H1 (cell line): ENCODE results near the gene CACNA1B. TPM values are rescaled to one million over a fixed set of nuclear protein-coding genes. Genes with fewer than 3 reads are reported as not detected.

Experiments
- CTCF ChIA-PET: fragments of 300-600 bp; sonication (Branson Sonifier 250); formaldehyde crosslinking; loops from one replicate; lab custom pipeline; 2021; ENCODE audit not compliant: partially characterized antibody; lab: Charles Lee
- POLR2A ChIA-PET: fragments of 300-600 bp; sonication (Branson Sonifier 250); formaldehyde crosslinking; loops from one replicate; lab custom pipeline; 2021; ENCODE audit warnings: inconsistent platforms; ENCODE audit not compliant: partially characterized antibody; lab: Charles Lee
- DNase-seq, 2 experiments: peaks; one replicate each; pipeline versions ENCODE4 v3.0.0 to v3.0.0-alpha.2; 2010 to 2022; ENCODE audit warnings: low spot score in 2 of 2, low read depth in 1 of 2, mixed read lengths in 1 of 2
- FAIRE-seq: peaks from 2 replicates; lab custom pipeline; 2011; peaks lifted over from hg19 to GRCh38; lab: Jason Lieb, UNC
- H2AFZ ChIP-seq: 2 replicates; pipeline ENCODE4 v1.8.1; 2012; ENCODE audit warnings: low read length, inconsistent platforms
- H2AK5ac ChIP-seq: 2 replicates; pipeline ENCODE4 v1.6.1; 2013; ENCODE audit warnings: low read depth, low read length
- H2BK120ac ChIP-seq: replicated peaks from 2 replicates; pipeline ENCODE3; 2013; ENCODE audit warnings: low read depth, low read length, inconsistent platforms
- H2BK12ac ChIP-seq: 2 replicates; pipeline ENCODE4 v1.6.1; 2013; ENCODE audit warnings: low read depth, low read length
- H2BK15ac ChIP-seq: 2 replicates; pipeline ENCODE4 v1.6.1; 2013; ENCODE audit warnings: low read length
- H2BK20ac ChIP-seq: 2 replicates; pipeline ENCODE4 v1.6.1; 2013; ENCODE audit warnings: low read length
- H2BK5ac ChIP-seq: 2 replicates; pipeline ENCODE4 v1.6.1; 2013; ENCODE audit warnings: low read depth, low read length
- H3K14ac ChIP-seq: 2 replicates; pipeline ENCODE4 v1.6.1; 2013; ENCODE audit warnings: inconsistent platforms; ENCODE audit not compliant: insufficient read length
- H3K18ac ChIP-seq: 2 replicates; pipeline ENCODE4 v1.6.1; 2013; ENCODE audit warnings: low read length; ENCODE audit errors: extremely low read depth
- H3K23ac ChIP-seq: 2 replicates; pipeline ENCODE4 v1.6.1; 2013; ENCODE audit warnings: inconsistent platforms; ENCODE audit not compliant: insufficient read length
- H3K23me2 ChIP-seq: 2 replicates; pipeline ENCODE4 v1.6.1; 2013; ENCODE audit warnings: low read depth, low read length
- H3K27ac ChIP-seq: 2 replicates; pipeline ENCODE4 v1.6.1; 2011; ENCODE audit warnings: low read depth, low read length, inconsistent platforms
- H3K27me3 ChIP-seq, 4 experiments: replicated peaks in 1 of 4; 1 replicate in 1 of 4; 2 replicates in 3 of 4; pipeline versions ENCODE4 v1.6.1 to v1.8.1; 2011 to 2013; ENCODE audit warnings: low read length in 3 of 4, mild to moderate bottlenecking in 3 of 4, inconsistent platforms in 2 of 4, mixed read lengths in 2 of 4, moderate library complexity in 1 of 4; ENCODE audit not compliant: control insufficient read depth in 3 of 4, insufficient read depth in 3 of 4; ENCODE audit errors: extremely low read depth in 1 of 4
- H3K36me3 ChIP-seq, 4 experiments: 2 replicates each; pipeline versions ENCODE4 v1.6.1 to v1.8.1; 2011 to 2013; ENCODE audit warnings: mild to moderate bottlenecking in 4 of 4, low read length in 3 of 4, moderate library complexity in 2 of 4, control low read depth in 1 of 4, inconsistent platforms in 1 of 4; ENCODE audit not compliant: insufficient read depth in 4 of 4, control insufficient read depth in 2 of 4
- H3K4ac ChIP-seq: replicated peaks from 2 replicates; pipeline ENCODE3; 2013; ENCODE audit warnings: low read length, low read depth, mixed read lengths, inconsistent platforms; ENCODE audit not compliant: insufficient read length
- H3K4me1 ChIP-seq, 4 experiments: replicated peaks in 1 of 4; 1 replicate in 1 of 4; 2 replicates in 3 of 4; pipeline versions ENCODE4 v1.6.1 to v1.8.1; 2011 to 2013; ENCODE audit warnings: low read length in 3 of 4, inconsistent platforms in 2 of 4, mixed read lengths in 1 of 4; ENCODE audit not compliant: insufficient read depth in 4 of 4, control insufficient read depth in 3 of 4
- H3K4me2 ChIP-seq, 2 experiments: 2 replicates each; pipeline versions ENCODE4 v1.6.1 to v1.8.1; 2011 to 2013; ENCODE audit warnings: low read depth in 2 of 2, low read length in 2 of 2, control low read depth in 1 of 2, inconsistent platforms in 1 of 2, mild to moderate bottlenecking in 1 of 2; ENCODE audit not compliant: insufficient read depth in 1 of 2
- H3K4me3 ChIP-seq, 4 experiments: fragments of 200-600, 300-600 bp in 1 of 4; sonication (generic), shearing (Covaris generic), sonication (Bioruptor Twin) in 1 of 4; 2 replicates each; pipeline versions ENCODE4 v1.5.1 to v1.8.1; 2011 to 2016; ENCODE audit warnings: low read length in 4 of 4, low read depth in 3 of 4, control low read depth in 2 of 4, inconsistent platforms in 2 of 4, mild to moderate bottlenecking in 2 of 4, mixed read lengths in 1 of 4, moderate library complexity in 1 of 4; ENCODE audit not compliant: insufficient read depth in 2 of 4; ENCODE audit errors: extremely low read depth in 1 of 4
- H3K56ac ChIP-seq: replicated peaks from 2 replicates; pipeline ENCODE3; 2013; ENCODE audit warnings: low read depth, mild to moderate bottlenecking, mixed read lengths, low read length, inconsistent platforms; ENCODE audit not compliant: insufficient read length
- H3K79me1 ChIP-seq: 2 replicates; pipeline ENCODE4 v1.6.1; 2013; ENCODE audit warnings: low read depth, low read length, control low read depth
- H3K79me2 ChIP-seq, 2 experiments: 2 replicates each; pipeline versions ENCODE4 v1.6.1 to v1.8.1; 2012 to 2013; ENCODE audit warnings: low read length in 2 of 2, mild to moderate bottlenecking in 2 of 2, inconsistent platforms in 1 of 2; ENCODE audit not compliant: insufficient read depth in 2 of 2, control insufficient read depth in 1 of 2
- H3K9ac ChIP-seq, 4 experiments: replicated peaks in 1 of 4; 1 replicate in 1 of 4; 2 replicates in 3 of 4; pipeline versions ENCODE4 v1.6.1 to v1.8.1; 2011 to 2013; ENCODE audit warnings: low read depth in 3 of 4, low read length in 3 of 4, control low read depth in 2 of 4, mild to moderate bottlenecking in 2 of 4, moderate library complexity in 2 of 4, inconsistent platforms in 1 of 4; ENCODE audit errors: extremely low read depth in 1 of 4
- H3K9me3 ChIP-seq, 2 experiments: 2 replicates each; pipeline versions ENCODE4 v1.6.1 to v1.8.1; 2012 to 2013; ENCODE audit warnings: mild to moderate bottlenecking in 2 of 2, moderate library complexity in 2 of 2, control low read depth in 1 of 2, inconsistent platforms in 1 of 2, low read depth in 1 of 2, low read length in 1 of 2, mixed read lengths in 1 of 2; ENCODE audit not compliant: insufficient read depth in 2 of 2
- H4K20me1 ChIP-seq, 2 experiments: replicated peaks in 1 of 2; 2 replicates each; pipeline versions ENCODE3 to v1.8.1; 2011 to 2013; ENCODE audit warnings: inconsistent platforms in 2 of 2, low read length in 2 of 2, mild to moderate bottlenecking in 1 of 2; ENCODE audit not compliant: insufficient read depth in 2 of 2, control insufficient read depth in 1 of 2
- H4K5ac ChIP-seq: 2 replicates; pipeline ENCODE4 v1.6.1; 2013; ENCODE audit warnings: low read length, low read depth, mixed read lengths, inconsistent platforms; ENCODE audit not compliant: insufficient read length
- H4K8ac ChIP-seq: 2 replicates; pipeline ENCODE4 v1.8.0; 2013; ENCODE audit warnings: mild to moderate bottlenecking, moderate library complexity, low read length, inconsistent platforms; ENCODE audit not compliant: insufficient read depth; ENCODE audit errors: extremely low read depth
- H4K91ac ChIP-seq: replicated peaks from 2 replicates; pipeline ENCODE3; 2013; ENCODE audit warnings: low read length, mixed read lengths, inconsistent platforms; ENCODE audit not compliant: insufficient read length
- BCL11A ChIP-seq, 2 experiments: IDR thresholded peaks; one replicate each; pipeline ENCODE4 v1.6.1; 2011; ENCODE audit warnings: low read depth in 2 of 2, low read length in 2 of 2, mild to moderate bottlenecking in 2 of 2
- CHD1 ChIP-seq: IDR thresholded peaks from 2 replicates; pipeline ENCODE4 v1.6.1; 2012; ENCODE audit warnings: low read depth, low read length, improper control_type of control experiment
- CHD2 ChIP-seq: IDR thresholded peaks from 2 replicates; pipeline ENCODE4 v1.6.1; 2012; ENCODE audit warnings: low read length, improper control_type of control experiment
- SAP30 ChIP-seq: fragments of 300-600 bp; sonication (generic); IDR thresholded peaks from 2 replicates; pipeline ENCODE4 v1.7.1; 2012; ENCODE audit warnings: low read length, moderate library complexity, mild to moderate bottlenecking, inconsistent platforms; ENCODE audit not compliant: insufficient read depth, insufficient replicate concordance
- SP1 ChIP-seq: IDR thresholded peaks from 2 replicates; pipeline ENCODE4 v1.6.1; 2011; ENCODE audit warnings: low read depth, low read length
- TEAD4 ChIP-seq: IDR thresholded peaks from 2 replicates; pipeline ENCODE4 v1.6.1; 2012; ENCODE audit warnings: low read depth, low read length, inconsistent platforms, mixed read lengths
- WGBS, 2 experiments: shearing (Covaris generic) in 1 of 2; methylation state at CpG; one replicate each; pipeline versions ENCODE4 v1.1.6 to v1.1.7; 2013 to 2015; ENCODE audit warnings: low lambda C conversion rate in 2 of 2, mixed read lengths in 2 of 2, inconsistent platforms in 1 of 2, low coverage in 1 of 2, missing lambda C conversion rate in 1 of 2; ENCODE audit not compliant: insufficient replicate concordance in 2 of 2, insufficient coverage in 1 of 2, insufficient read length in 1 of 2; ENCODE audit errors: extremely low coverage in 1 of 2, missing lambda C conversion rate in 1 of 2; 5-methylcytosine and 5-hydroxymethylcytosine counted together
- polyA plus RNA-seq, 7 experiments: library from polyadenylated mRNA; depleted of rRNA in 3 of 7; stranded (reverse) in 5 of 7; unstranded in 2 of 7; fragments of >200 nt in 5 of 7; fragments of 200-250 nt in 2 of 7; gene quantifications; 1 replicate in 5 of 7; 2 replicates in 1 of 7; 4 replicates in 1 of 7; pipeline versions ENCODE4 v1.2.1 to v1.2.3, GENCODE V29; 2011 to 2013; ENCODE audit warnings: missing spikeins in 2 of 7, mixed read lengths in 2 of 7
- total RNA-seq: library from RNA; stranded (reverse); fragmentation: NEBNext Ultra II Directional; extraction: Animal tissue kit (Norgen Biotek cat#: 25700); gene quantifications from 2 replicates; pipeline ENCODE4 v1.2.1, GENCODE V29; 2021
- TF ChIP-seq, protein P1 (sequence below): IDR thresholded peaks from 2 replicates; pipeline ENCODE4 v1.6.1; 2012; ENCODE audit warnings: inconsistent platforms
- TF ChIP-seq, protein P2 (sequence below): IDR thresholded peaks from 2 replicates; pipeline ENCODE4 v1.6.1; 2011; ENCODE audit warnings: low read length, improper control_type of control experiment
- TF ChIP-seq, protein P3 (sequence below), 3 experiments: IDR thresholded peaks; 1 replicate in 2 of 3; 2 replicates in 1 of 3; pipeline versions ENCODE4 v1.5.1 to v1.6.1; 2011; ENCODE audit warnings: low read length in 3 of 3, mild to moderate bottlenecking in 3 of 3, inconsistent platforms in 2 of 3, low read depth in 1 of 3, moderate library complexity in 1 of 3; ENCODE audit not compliant: insufficient read depth in 1 of 3; ENCODE audit errors: control extremely low read depth in 1 of 3

The CACNA1B gene
- total and polyA plus RNA-seq, 2 of the 8 experiments (the other 6 are each of a cell fraction or from before 2014, with no cell fraction given) = 1.5 to 5.7 TPM

DNA sequence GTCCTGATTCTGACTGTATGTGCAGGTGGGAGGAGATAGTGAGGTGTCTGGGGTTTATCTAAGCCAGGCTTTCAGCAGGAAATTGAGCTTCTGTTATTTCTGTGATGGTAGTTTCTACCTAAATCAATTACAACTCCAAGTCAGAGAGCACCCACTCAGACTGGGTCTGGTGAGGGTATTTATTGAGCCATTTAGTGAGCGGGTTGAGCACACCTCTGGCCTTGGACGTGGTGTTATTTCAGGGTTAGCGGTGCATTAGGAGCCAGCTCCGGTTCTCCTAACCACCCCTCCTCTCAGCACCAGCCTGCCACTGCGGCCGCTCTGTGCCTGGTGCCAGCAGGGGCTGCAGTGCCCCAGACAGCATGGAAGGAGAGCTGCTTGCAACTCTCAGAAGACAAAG is 238.9 kb downstream of the CACNA1B start:
- H2BK15ac ChIP-seq = no peak overlapping the region
- H2BK120ac ChIP-seq = no peak overlapping the region
- no peak overlapping the region for H4K91ac ChIP-seq
- DNase-seq (no peak), FAIRE-seq (no peak)
- peaks cover 0 to 6% (median 0%) of the 10 kb centered on the region in 4 experiments; a peak in 1 of 8 replicates for H3K36me3 ChIP-seq
- TF ChIP-seq, protein P1, sequence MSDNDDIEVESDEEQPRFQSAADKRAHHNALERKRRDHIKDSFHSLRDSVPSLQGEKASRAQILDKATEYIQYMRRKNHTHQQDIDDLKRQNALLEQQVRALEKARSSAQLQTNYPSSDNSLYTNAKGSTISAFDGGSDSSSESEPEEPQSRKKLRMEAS = no peak
- no peak for TF ChIP-seq CHD2
- TF ChIP-seq, protein P2, sequence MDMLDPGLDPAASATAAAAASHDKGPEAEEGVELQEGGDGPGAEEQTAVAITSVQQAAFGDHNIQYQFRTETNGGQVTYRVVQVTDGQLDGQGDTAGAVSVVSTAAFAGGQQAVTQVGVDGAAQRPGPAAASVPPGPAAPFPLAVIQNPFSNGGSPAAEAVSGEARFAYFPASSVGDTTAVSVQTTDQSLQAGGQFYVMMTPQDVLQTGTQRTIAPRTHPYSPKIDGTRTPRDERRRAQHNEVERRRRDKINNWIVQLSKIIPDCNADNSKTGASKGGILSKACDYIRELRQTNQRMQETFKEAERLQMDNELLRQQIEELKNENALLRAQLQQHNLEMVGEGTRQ = no peak
- no peak for TF ChIP-seq CHD1
- TF ChIP-seq SAP30 = no peak
- TF ChIP-seq, protein P3, sequence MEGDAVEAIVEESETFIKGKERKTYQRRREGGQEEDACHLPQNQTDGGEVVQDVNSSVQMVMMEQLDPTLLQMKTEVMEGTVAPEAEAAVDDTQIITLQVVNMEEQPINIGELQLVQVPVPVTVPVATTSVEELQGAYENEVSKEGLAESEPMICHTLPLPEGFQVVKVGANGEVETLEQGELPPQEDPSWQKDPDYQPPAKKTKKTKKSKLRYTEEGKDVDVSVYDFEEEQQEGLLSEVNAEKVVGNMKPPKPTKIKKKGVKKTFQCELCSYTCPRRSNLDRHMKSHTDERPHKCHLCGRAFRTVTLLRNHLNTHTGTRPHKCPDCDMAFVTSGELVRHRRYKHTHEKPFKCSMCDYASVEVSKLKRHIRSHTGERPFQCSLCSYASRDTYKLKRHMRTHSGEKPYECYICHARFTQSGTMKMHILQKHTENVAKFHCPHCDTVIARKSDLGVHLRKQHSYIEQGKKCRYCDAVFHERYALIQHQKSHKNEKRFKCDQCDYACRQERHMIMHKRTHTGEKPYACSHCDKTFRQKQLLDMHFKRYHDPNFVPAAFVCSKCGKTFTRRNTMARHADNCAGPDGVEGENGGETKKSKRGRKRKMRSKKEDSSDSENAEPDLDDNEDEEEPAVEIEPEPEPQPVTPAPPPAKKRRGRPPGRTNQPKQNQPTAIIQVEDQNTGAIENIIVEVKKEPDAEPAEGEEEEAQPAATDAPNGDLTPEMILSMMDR (IDR thresholded peaks at IDR 0.05; ENCODE audit: control extremely low read depth in 1 of 3, insufficient read depth in 1 of 3, low read depth in 1 of 3, low read length in 3 of 3) = no peak
- TF ChIP-seq BCL11A (IDR thresholded peaks at IDR 0.05; ENCODE audit: low read depth in 2 of 2, low read length in 2 of 2) = no peak
- no peak for TF ChIP-seq SP1
- TF ChIP-seq TEAD4 = no peak
- no peak overlapping the region for H2AFZ ChIP-seq
- no peak overlapping the region for H2BK12ac ChIP-seq
- no peak overlapping the region for H3K56ac ChIP-seq
- no peak overlapping the region for H3K14ac ChIP-seq
- no peak overlapping the region for H3K18ac ChIP-seq
- no peak overlapping the region for H2BK5ac ChIP-seq
- no peaks in the 10 kb centered on the region for H3K23me2 ChIP-seq
- peaks cover 63 to 96% of the 10 kb centered on the region in 2 experiments for H3K9me3 ChIP-seq
- no peak overlapping the region for H3K4ac ChIP-seq
- H2AK5ac ChIP-seq = no peak overlapping the region
- H3K79me2 ChIP-seq = no peaks in the 10 kb centered on the region
- no peaks in the 10 kb centered on the region for H3K4me1 ChIP-seq
- no peak overlapping the region for H4K5ac ChIP-seq
- H4K20me1 ChIP-seq = no peaks in the 10 kb centered on the region
- H2BK20ac ChIP-seq = no peak overlapping the region
- no peak overlapping the region for H4K8ac ChIP-seq
- no peak overlapping the region for H3K4me3 ChIP-seq
- CTCF ChIA-PET = no interaction called here
- no peak overlapping the region for H3K4me2 ChIP-seq
- H3K79me1 ChIP-seq = no peaks in the 10 kb centered on the region
- H3K27me3 ChIP-seq = no peaks in the 10 kb centered on the region
- 92% methylated on average over 6 of the region's 6 CpGs; no CpG with 5 or more reads in 1 of the 2 experiments for WGBS, 2 experiments
- H3K27ac ChIP-seq = no peak overlapping the region
- H3K9ac ChIP-seq = no peak overlapping the region
- no peak overlapping the region for H3K23ac ChIP-seq
- POLR2A ChIA-PET = interaction anchor here (1.1 kb wide), 1 partner anchor 15 kb away, joined by 3 read pairs; no protein-coding TSS in a partner anchor
